K562 (cell line): ENCODE data around the gene BLZF1. TPM values are rescaled to one million over a fixed set of nuclear protein-coding genes. Genes with fewer than 3 reads are reported as not detected.

Source experiments
- ATAC-seq: fragments of 200-7000 bp; cut with Tn5 transposase; 3 replicates; pipeline ENCODE4 v1.9.1; 2020; ENCODE audit warnings: moderate library complexity
- BruUV-seq: library from RNA; stranded (reverse); fragments of 400-500 nt; replicated peaks from 2 replicates; lab custom pipeline; 2021; lab: Mats Ljungman, UMichigan
- CTCF ChIA-PET: fragments of 300-600 bp; formaldehyde crosslinking; extraction: SDS; loops from one replicate; lab custom pipeline; 2021; ENCODE audit warnings: low intra/inter-chr PET ratio; lab: Yijun Ruan, JAX
- POLR2A ChIA-PET: fragments of 300-600, 350-650 bp; sonication (Branson Sonifier 250); formaldehyde crosslinking; extraction: SDS; loops from one replicate; lab custom pipeline; 2021; ENCODE audit warnings: antibody characterized with exemption, inconsistent platforms; lab: Yijun Ruan, JAX
- DNase-seq, 4 experiments: peaks; one replicate each; pipeline versions ENCODE4 v3.0.0 to v3.0.0-alpha.2; 2011 to 2018; ENCODE audit warnings: low spot score in 3 of 4, mixed read lengths in 3 of 4; ENCODE audit errors: extremely low read depth in 1 of 4
- FAIRE-seq: peaks from 2 replicates; lab custom pipeline; 2011; peaks lifted over from hg19 to GRCh38; lab: Jason Lieb, UNC
- H2AFZ ChIP-seq: 2 replicates; pipeline ENCODE4 v1.6.0; 2011; ENCODE audit warnings: low read depth, low read length, control low read depth, inconsistent platforms
- H3K27ac ChIP-seq: fragments of 200-600 bp; 3 replicates; pipeline ENCODE4 v1.8.0; 2011; ENCODE audit warnings: low read depth, mild to moderate bottlenecking, control low read depth, inconsistent platforms, low read length, moderate library complexity, mixed read lengths; ENCODE audit errors: extremely low read depth
- H3K27me3 ChIP-seq, 2 experiments: fragments of 300-600 bp in 1 of 2; 2 replicates in 1 of 2; 3 replicates in 1 of 2; pipeline versions ENCODE4 v1.6.0 to v1.8.0; 2011; ENCODE audit warnings: inconsistent platforms in 2 of 2, low read length in 2 of 2, mild to moderate bottlenecking in 1 of 2, mixed read lengths in 1 of 2, moderate library complexity in 1 of 2; ENCODE audit not compliant: control insufficient read depth in 2 of 2, insufficient read depth in 2 of 2
- H3K36me3 ChIP-seq: fragments of 300-600 bp; 3 replicates; pipeline ENCODE4 v1.8.0; 2011; ENCODE audit warnings: mild to moderate bottlenecking, low read length, inconsistent platforms; ENCODE audit not compliant: control insufficient read depth, insufficient read depth
- H3K4me1 ChIP-seq, 2 experiments: fragments of 200-600 bp in 1 of 2; replicated peaks in 1 of 2; 2 replicates in 1 of 2; 3 replicates in 1 of 2; pipeline versions ENCODE4 v1.5.1 to v1.8.0; 2011; ENCODE audit warnings: inconsistent platforms in 2 of 2, low read length in 2 of 2, mild to moderate bottlenecking in 1 of 2, mixed read lengths in 1 of 2, moderate library complexity in 1 of 2; ENCODE audit not compliant: control insufficient read depth in 2 of 2, insufficient read depth in 2 of 2
- H3K4me2 ChIP-seq: 2 replicates; pipeline ENCODE4 v1.6.1; 2011; ENCODE audit warnings: low read length, control low read depth, inconsistent platforms, mixed read lengths; ENCODE audit not compliant: insufficient read depth
- H3K4me3 ChIP-seq: fragments of 200-600 bp; sonication (generic), shearing (Covaris generic); 2 replicates; pipeline ENCODE4 v1.5.1; 2016; ENCODE audit warnings: control low read depth, inconsistent platforms
- H3K79me2 ChIP-seq: fragments of 200-600 bp; 3 replicates; pipeline ENCODE4 v1.8.0; 2011; ENCODE audit warnings: low read length, inconsistent platforms; ENCODE audit not compliant: control insufficient read depth, insufficient read depth
- H3K9ac ChIP-seq, 2 experiments: 2 replicates each; pipeline versions ENCODE4 v1.6.0 to v1.6.1; 2011; ENCODE audit warnings: low read depth in 2 of 2, low read length in 2 of 2, control low read depth in 1 of 2, inconsistent platforms in 1 of 2, mild to moderate bottlenecking in 1 of 2, mixed read lengths in 1 of 2; ENCODE audit not compliant: insufficient read depth in 1 of 2
- H3K9me1 ChIP-seq: one replicate; pipeline ENCODE4 v1.6.0; 2011; ENCODE audit warnings: inconsistent platforms, mild to moderate bottlenecking, low read length, moderate library complexity; ENCODE audit not compliant: control insufficient read depth, insufficient read depth
- H3K9me3 ChIP-seq: replicated peaks from 2 replicates; pipeline ENCODE4 v1.5.1; 2011; ENCODE audit warnings: low read depth, low read length, inconsistent platforms; ENCODE audit not compliant: control insufficient read depth, insufficient read depth
- H4K20me1 ChIP-seq: replicated peaks from 2 replicates; pipeline ENCODE4 v1.6.1; 2011; ENCODE audit warnings: low read length, inconsistent platforms, mixed read lengths; ENCODE audit not compliant: control insufficient read depth, insufficient read depth
- C11orf30 ChIP-seq: fragments of 450-650 bp; IDR thresholded peaks from 2 replicates; pipeline ENCODE4 v1.6.1; 2016; ENCODE audit warnings: low read depth, mild to moderate bottlenecking
- CCAR2 ChIP-seq: fragments of 200-400 bp; formaldehyde crosslinking; IDR thresholded peaks from 2 replicates; pipeline ENCODE4 v1.6.1; 2017; ENCODE audit warnings: mild to moderate bottlenecking, low read depth, low read length
- LARP7 ChIP-seq: fragments of 450-650 bp; IDR thresholded peaks from 2 replicates; pipeline ENCODE4 v1.6.1; 2016
- SRSF9 ChIP-seq: fragments of 200-400 bp; formaldehyde crosslinking; IDR thresholded peaks from 2 replicates; pipeline ENCODE4 v1.6.1; 2017; ENCODE audit warnings: low read depth, low read length, borderline replicate concordance
- STAG1 ChIP-seq: sonication (generic); formaldehyde crosslinking; IDR thresholded peaks from 2 replicates; pipeline ENCODE4 v1.5.0; 2020; ENCODE audit warnings: missing genetic modification reagents, borderline replicate concordance
- ZNF134 ChIP-seq: fragments of 250-450 bp; sonication (Bioruptor Pico); conservative IDR thresholded peaks from 2 replicates; pipeline ENCODE4 v1.4.0; 2020
- ZNF174 ChIP-seq: fragments of 250-450 bp; sonication (Bioruptor Pico); IDR thresholded peaks from 2 replicates; pipeline ENCODE4 v1.4.0; 2020; ENCODE audit warnings: mild to moderate bottlenecking
- ZNF408 ChIP-seq: fragments of 250-450 bp; sonication (Bioruptor Pico); IDR thresholded peaks from 2 replicates; pipeline ENCODE4 v1.4.0; 2020; ENCODE audit warnings: low read depth, mild to moderate bottlenecking, moderate library complexity
- ZNF584 ChIP-seq: fragments of 200-800 bp; sonication (Bioruptor generic); IDR thresholded peaks from 2 replicates; pipeline ENCODE4 v1.6.1; 2016; ENCODE audit warnings: low read depth, mild to moderate bottlenecking, missing genetic modification characterization, missing compliant biosample characterization
- in situ Hi-C: fragments of 300-500 bp; cut with MboI; formaldehyde crosslinking; loops from 4 replicates; pipeline ENCODE4 v1.15.0; 2018; ENCODE audit warnings: inconsistent platforms, mixed read lengths
- intact Hi-C: fragments of 100-400 bp; cut with micrococcal nuclease; formaldehyde crosslinking; loops from 2 replicates; pipeline ENCODE4 v1.14.2; 2022
- polyA plus RNA-seq, 8 experiments: library from polyadenylated mRNA; depleted of rRNA in 4 of 8; stranded (reverse) in 5 of 8; unstranded in 3 of 8; fragments of >200 nt; fragmentation: Nextera tagmentation in 2 of 8; fragmentation: Illumina TruSeq in 1 of 8; extraction: Ambion mirVana in 2 of 8; extraction: Trizol in 1 of 8; gene quantifications; 2 replicates each; pipeline versions ENCODE4 v1.2.1 to v1.2.3, GENCODE V29; 2011 to 2014; ENCODE audit warnings: inconsistent platforms in 1 of 8, missing spikeins in 1 of 8
- total RNA-seq, 7 experiments: library from RNA; depleted of rRNA in 6 of 7; stranded (reverse); fragments of >200 nt in 6 of 7; fragmentation: Illumina TruSeq in 2 of 7; extraction: Trizol in 2 of 7; gene quantifications; 2 replicates each; pipeline versions ENCODE4 v1.2.1 to v1.2.3, GENCODE V29; 2011 to 2021; ENCODE audit warnings: low replicate concordance in 1 of 7
- TF ChIP-seq, protein P1 (sequence below): fragments of 250-450 bp; sonication (Bioruptor Pico); IDR thresholded peaks from 2 replicates; pipeline ENCODE4 v1.8.0; 2021; ENCODE audit warnings: moderate library complexity, mild to moderate bottlenecking, inconsistent platforms

The BLZF1 gene
- total and polyA plus RNA-seq, 9 of the 15 experiments (the other 6 are each of a cell fraction or from before 2014, with no cell fraction given) = 20.5 to 32.8 (median 25.3) TPM

DNA sequence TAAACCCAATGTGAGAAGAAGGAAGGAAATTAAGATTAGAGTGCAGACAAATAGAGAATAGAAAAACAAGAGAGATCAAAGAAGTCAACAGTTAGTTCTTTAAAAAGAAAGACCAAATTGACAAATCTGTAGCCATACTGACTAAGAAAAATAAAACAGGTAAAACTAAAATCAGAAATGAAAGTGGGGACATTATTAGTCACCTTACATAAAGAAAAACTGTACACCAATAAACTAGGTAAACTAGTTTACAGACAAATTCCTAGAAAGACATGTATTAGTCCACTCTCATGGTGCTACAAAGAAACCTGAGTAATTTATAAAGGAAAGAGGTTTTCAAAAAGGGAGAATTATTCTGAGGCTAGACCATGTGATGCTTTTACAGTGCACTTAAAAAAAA is 22.3 kb downstream of the BLZF1 start:
- Histone ChIP-seq H3K9ac (no peak overlapping the region), H4K20me1 (no peaks in the 10 kb centered on the region), H3K4me3 (no peak overlapping the region), H3K79me2 (no peaks in the 10 kb centered on the region), H3K36me3 (peaks cover 38% of the 10 kb centered on the region), H3K27ac (no peak overlapping the region), H3K9me1 (no peaks in the 10 kb centered on the region), H3K4me2 (no peak overlapping the region), H3K27me3 (no peaks in the 10 kb centered on the region), H3K9me3 (no peaks in the 10 kb centered on the region), H2AFZ (no peak overlapping the region)
- no TSS peak for BruUV-seq
- ChIA-PET POLR2A (interaction anchor here (1.5 kb wide), 1 partner anchor 22 kb away, joined by 3 read pairs; the partner anchor contains the start of genes BLZF1 and NME7), CTCF (no interaction called here)
- ATAC-seq (no peak), FAIRE-seq (no peak), DNase-seq (no peak)
- in situ Hi-C loops (no loop called here), intact Hi-C loops (no loop called here)
- TF ChIP-seq CCAR2 = no peak
- no peak for TF ChIP-seq C11orf30
- TF ChIP-seq ZNF174 (CRISPR knock-in tag) = no peak
- no peak for TF ChIP-seq ZNF408 (CRISPR knock-in tag)
- TF ChIP-seq STAG1 = no peak
- TF ChIP-seq ZNF134 (CRISPR knock-in tag) = no peak
- no peak for TF ChIP-seq ZNF584 (CRISPR knock-in tag)
- no peak for TF ChIP-seq SRSF9
- TF ChIP-seq, protein P1, sequence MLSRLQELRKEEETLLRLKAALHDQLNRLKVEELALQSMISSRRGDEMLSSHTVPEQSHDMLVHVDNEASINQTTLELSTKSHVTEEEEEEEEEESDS (CRISPR knock-in tag) = no peak
- TF ChIP-seq LARP7 = no peak
- TF ChIP-seq, all 486 proteins: peak for 0
- no peaks in the 10 kb centered on the region for H3K4me1 ChIP-seq
